SK-N-SH (cell line): ENCODE data around the gene B3GNT5.

Source experiments
- CHD2 ChIP-seq: fragments of 150-350 bp; IDR thresholded peaks from 2 replicates; pipeline ENCODE4 v1.6.1; 2018; ENCODE audit warnings: low read length; ENCODE audit not compliant: partially characterized antibody
- CTCF ChIP-seq: fragments of 200-600 bp; sonication (generic); IDR thresholded peaks from 2 replicates; pipeline ENCODE4 v1.6.1; 2017; ENCODE audit warnings: antibody characterized with exemption, mild to moderate bottlenecking, moderate library complexity
- FOXJ3 ChIP-seq: sonication (generic); formaldehyde crosslinking; IDR thresholded peaks from 2 replicates; pipeline ENCODE4 v1.5.1; 2020; ENCODE audit warnings: mild to moderate bottlenecking, missing genetic modification reagents
- IRF3 ChIP-seq: fragments of 150-350 bp; IDR thresholded peaks from 2 replicates; pipeline ENCODE4 v1.6.1; 2016; ENCODE audit warnings: mild to moderate bottlenecking, low read depth, low read length
- NRF1 ChIP-seq: IDR thresholded peaks from 2 replicates; pipeline ENCODE4 v1.6.1; 2012; ENCODE audit warnings: low read depth, mild to moderate bottlenecking, low read length
- RFX5 ChIP-seq: IDR thresholded peaks from 2 replicates; pipeline ENCODE4 v1.6.1; 2012; ENCODE audit warnings: mild to moderate bottlenecking, improper control_type of control experiment, low read length
- SIN3A ChIP-seq: IDR thresholded peaks from 2 replicates; pipeline ENCODE4 v1.6.1; 2012; ENCODE audit warnings: low read depth, mild to moderate bottlenecking, low read length, moderate library complexity, borderline replicate concordance
- TAF1 ChIP-seq: IDR thresholded peaks from 2 replicates; pipeline ENCODE4 v1.6.1; 2012; ENCODE audit warnings: low read depth, mild to moderate bottlenecking, low read length, moderate library complexity, borderline replicate concordance
- USF1 ChIP-seq: IDR thresholded peaks from 2 replicates; pipeline ENCODE4 v1.4.0; 2012; ENCODE audit warnings: low read depth, borderline replicate concordance
- YY1 ChIP-seq: IDR thresholded peaks from 2 replicates; pipeline ENCODE4 v1.4.0; 2012; ENCODE audit warnings: low read depth, mild to moderate bottlenecking

- no peak for TF ChIP-seq CHD2
- TF ChIP-seq SIN3A: no peak
- TF ChIP-seq USF1: no peak
- no peak for TF ChIP-seq YY1
- TF ChIP-seq FOXJ3 (CRISPR knock-in tag): no peak
- no peak for TF ChIP-seq IRF3
- no peak for TF ChIP-seq NRF1
- TF ChIP-seq CTCF: no peak
- no peak for TF ChIP-seq RFX5
- no peak for TF ChIP-seq TAF1
Observed at GRCh38 chr3:183244219-183244618, 8.8 kb upstream of the B3GNT5 start.
